ENCODE measurements around the gene P4HA1.

P4HA1 gene

GRCh38 chr10:73096449-73097304 lies at the start of gene P4HA1:
P4HA1 (minus strand) TSS chr10:73096866; CDS start chr10:73074883, 21,983 bp downstream.
- peak; percentile 60 for TF ChIP-seq CTCF (IDR thresholded peaks at IDR 0.05; ENCODE audit: insufficient read depth, low read depth, low read length, missing control alignments)
- peak within 1 kb of the TSS; percentile 94 for H3K4me3 ChIP-seq (ENCODE audit: low read length)

GRCh38 chr10:73141603-73142002 lies 44.9 kb upstream of the P4HA1 start:
- no peak overlapping the region for H3K4me3 ChIP-seq (ENCODE audit: low read length)
- no peak for TF ChIP-seq CTCF (IDR thresholded peaks at IDR 0.05; ENCODE audit: insufficient read depth, low read depth, low read length, missing control alignments)
- DNase-seq (ENCODE audit: low read depth): no peak

More at GRCh38 chr10:73096449-73097304, at the start of gene P4HA1:
- peak; percentile 97 for DNase-seq (ENCODE audit: low read depth)

- no peak for DNase-seq (ENCODE audit: low read depth)
- H3K4me3 ChIP-seq (ENCODE audit: low read length): no peak overlapping the region
- no peak for TF ChIP-seq CTCF (IDR thresholded peaks at IDR 0.05; ENCODE audit: insufficient read depth, low read depth, low read length, missing control alignments)
Measured at GRCh38 chr10:73139251-73139650, 42.6 kb upstream of the P4HA1 start.

GRCh38 chr10:73136627-73137026 lies 40.0 kb upstream of the P4HA1 start:
- no peak overlapping the region for H3K4me3 ChIP-seq (ENCODE audit: low read length)
- DNase-seq (ENCODE audit: low read depth): peak; percentile 27
- no peak for TF ChIP-seq CTCF (IDR thresholded peaks at IDR 0.05; ENCODE audit: insufficient read depth, low read depth, low read length, missing control alignments)

- no peak for TF ChIP-seq CTCF (IDR thresholded peaks at IDR 0.05; ENCODE audit: insufficient read depth, low read depth, low read length, missing control alignments)
- DNase-seq (ENCODE audit: low read depth): no peak
- no peak overlapping the region for H3K4me3 ChIP-seq (ENCODE audit: low read length)
Measured at GRCh38 chr10:73134727-73135126, 38.1 kb upstream of the P4HA1 start.

- no peak for DNase-seq (ENCODE audit: low read depth)
- TF ChIP-seq CTCF (IDR thresholded peaks at IDR 0.05; ENCODE audit: insufficient read depth, low read depth, low read length, missing control alignments): no peak
- H3K4me3 ChIP-seq (ENCODE audit: low read length): no peak overlapping the region
Measured at GRCh38 chr10:73131913-73132686, 35.4 kb upstream of the P4HA1 start.
